ENCODE results near the gene METRN. TPM values are rescaled to one million over a fixed set of nuclear protein-coding genes. Genes with fewer than 3 reads are reported as not detected.
"Not testable (repeated sequence)": the region's sequence is repeated elsewhere in the genome, so short reads cannot be mapped to it uniquely, and the experiment has no call there.

Gene METRN
- total RNA-seq, 1 donor from 2014 or later: 30.4 TPM

- Histone ChIP-seq H3K27ac (no peak overlapping the region), H3K4me1 (peaks cover 42% of the 10 kb centered on the region), H3K9me3 (no peaks in the 10 kb centered on the region), H3K4me3 (no peak overlapping the region), H3K27me3 (peaks cover 4% of the 10 kb centered on the region), H3K36me3 (peaks cover 6% of the 10 kb centered on the region)
- ATAC-seq (no peak), DNase-seq (no peak)
- intact Hi-C loops (cut with DNase I): no loop called here
- no peak for TF ChIP-seq CTCF (IDR thresholded peaks at IDR 0.05)
These were observed 27.4 kb upstream of the METRN start for GRCh38 chr16:687499-687898.

GRCh38 chr16:689175-689897 is 25.6 kb upstream of the METRN start:
- H3K9me3 ChIP-seq: no peaks in the 10 kb centered on the region
- intact Hi-C loops (cut with DNase I): no loop called here
- DNase-seq (no peak), ATAC-seq (no peak)
- peaks cover 35% of the 10 kb centered on the region for H3K4me1 ChIP-seq
- H3K27me3 ChIP-seq: peaks cover 21% of the 10 kb centered on the region
- peak overlapping the region; percentile 91 for H3K27ac ChIP-seq
- TF ChIP-seq CTCF (IDR thresholded peaks at IDR 0.05): no peak
- peak overlapping the region; percentile 99 for H3K4me3 ChIP-seq
- no peaks in the 10 kb centered on the region for H3K36me3 ChIP-seq

GRCh38 chr16:691242-691641 is 23.7 kb upstream of the METRN start:
- H3K27ac ChIP-seq; ATAC-seq; intact Hi-C loops (cut with DNase I); DNase-seq; H3K36me3 ChIP-seq; H3K4me3 ChIP-seq; H3K9me3 ChIP-seq: not testable (repeated sequence)
- peaks cover 25% of the 10 kb centered on the region for H3K4me1 ChIP-seq
- H3K27me3 ChIP-seq: peaks cover 38% of the 10 kb centered on the region

GRCh38 chr16:692356-693108 is 22.4 kb upstream of the METRN start:
- Histone ChIP-seq H3K4me1 (peaks cover 25% of the 10 kb centered on the region), H3K27me3 (peaks cover 45% of the 10 kb centered on the region)
- no peak for TF ChIP-seq CTCF (IDR thresholded peaks at IDR 0.05)

GRCh38 chr16:693364-693763 is 21.6 kb upstream of the METRN start:
- ATAC-seq (no peak), DNase-seq (no peak)
- no peak overlapping the region for H3K4me3 ChIP-seq
- H3K27ac ChIP-seq: no peak overlapping the region
- peaks cover 48% of the 10 kb centered on the region for H3K27me3 ChIP-seq
- H3K4me1 ChIP-seq: peaks cover 25% of the 10 kb centered on the region
- H3K36me3 ChIP-seq: no peaks in the 10 kb centered on the region
- intact Hi-C loops (cut with DNase I): no loop called here
- no peak for TF ChIP-seq CTCF (IDR thresholded peaks at IDR 0.05)
- H3K9me3 ChIP-seq: no peaks in the 10 kb centered on the region

More at GRCh38 chr16:692356-693108, 22.4 kb upstream of the METRN start:
- DNase-seq (no peak), ATAC-seq (no peak)
- Histone ChIP-seq H3K4me3 (no peak overlapping the region), H3K9me3 (no peaks in the 10 kb centered on the region), H3K36me3 (no peaks in the 10 kb centered on the region), H3K27ac (no peak overlapping the region)
- intact Hi-C loops (cut with DNase I): no loop called here

GRCh38 chr16:693766-694165 is 21.2 kb upstream of the METRN start:
- Histone ChIP-seq H3K27ac (no peak overlapping the region), H3K27me3 (peaks cover 48% of the 10 kb centered on the region), H3K36me3 (no peaks in the 10 kb centered on the region), H3K9me3 (no peaks in the 10 kb centered on the region), H3K4me3 (no peak overlapping the region), H3K4me1 (peaks cover 22% of the 10 kb centered on the region)
- no peak for TF ChIP-seq CTCF (IDR thresholded peaks at IDR 0.05)
- intact Hi-C loops (cut with DNase I): no loop called here
- ATAC-seq (no peak), DNase-seq (no peak)

All from upper lobe of right lung (tissue), 1 donor.